ENCODE results near the gene PLCB1.

- TF ChIP-seq SIN3A (IDR thresholded peaks at IDR 0.05; ENCODE audit: borderline replicate concordance, insufficient read depth, low read length): no peak
- TF ChIP-seq REST (IDR thresholded peaks at IDR 0.05; ENCODE audit: insufficient read depth in 1 of 2, low read depth in 2 of 2, low read length in 2 of 2): no peak
- TF ChIP-seq POLR2AphosphoS5 (IDR thresholded peaks at IDR 0.05; ENCODE audit: low read depth, low read length): no peak
- no peak for TF ChIP-seq TAF1 (IDR thresholded peaks at IDR 0.05; ENCODE audit: borderline replicate concordance, insufficient read depth, low read length)
Observed at GRCh38 chr20:8524101-8525016, 392.3 kb downstream of the PLCB1 start.
